Suprapubic skin (tissue), 4 donors: ENCODE measurements around the gene SOCS7. TPM values are rescaled to one million over a fixed set of nuclear protein-coding genes. Genes with fewer than 3 reads are reported as not detected.

Experiments
- DNase-seq, 2 donors: peaks; one replicate each; pipeline ENCODE4 v3.0.0-alpha.2; 2019; ENCODE audit warnings: low spot score in 2 of 2
- H3K27ac ChIP-seq: fragments of 200-600 bp; sonication (generic); one replicate; pipeline ENCODE4 v1.5.1; 2019
- H3K27me3 ChIP-seq: fragments of 200-600 bp; sonication (generic); one replicate; pipeline ENCODE4 v1.5.1; 2019
- H3K36me3 ChIP-seq: fragments of 200-600 bp; sonication (generic); one replicate; pipeline ENCODE4 v1.5.1; 2019
- H3K4me1 ChIP-seq: fragments of 200-600 bp; sonication (generic); one replicate; pipeline ENCODE4 v1.5.1; 2019
- H3K4me3 ChIP-seq: fragments of 200-600 bp; sonication (generic); one replicate; pipeline ENCODE4 v1.5.1; 2019; ENCODE audit warnings: mild to moderate bottlenecking
- H3K9me3 ChIP-seq: fragments of 200-600 bp; sonication (generic); one replicate; pipeline ENCODE4 v1.5.1; 2019
- CTCF ChIP-seq, 2 donors: fragments of 200-600 bp in 1 of 2; fragments of 450-650 bp in 1 of 2; sonication (generic) in 1 of 2; IDR thresholded peaks; one replicate each; pipeline ENCODE4 v1.5.1; 2016 to 2019; ENCODE audit warnings: antibody characterized with exemption in 2 of 2, mild to moderate bottlenecking in 1 of 2, moderate library complexity in 1 of 2
- EP300 ChIP-seq: sonication (generic); formaldehyde crosslinking; IDR thresholded peaks from one replicate; pipeline ENCODE4 v1.6.1; 2017; ENCODE audit warnings: antibody characterized with exemption
- POLR2A ChIP-seq, 2 donors: fragments of 450-650 bp; IDR thresholded peaks; one replicate each; pipeline ENCODE4 v1.6.1; 2017; ENCODE audit warnings: antibody characterized with exemption in 2 of 2, mild to moderate bottlenecking in 2 of 2, moderate library complexity in 2 of 2
- POLR2AphosphoS5 ChIP-seq, 3 donors: sonication (generic); formaldehyde crosslinking; IDR thresholded peaks; one replicate each; pipeline ENCODE4 v1.6.1; 2017; ENCODE audit warnings: antibody characterized with exemption in 3 of 3
- WGBS: methylation state at CpG from one replicate; pipeline ENCODE4 v1.1.5; 2018; 5-methylcytosine and 5-hydroxymethylcytosine counted together
- total RNA-seq, 4 donors: library from RNA; depleted of rRNA; stranded (reverse); fragments of >200 nt; gene quantifications; one replicate each; pipeline ENCODE4 v1.1.0, GENCODE V29; 2016

SOCS7 gene
- total RNA-seq, 4 donors from 2014 or later: 20.7 to 44.9 (median 37.1) TPM

GRCh38 chr17:38357486-38358123, 6.0 kb downstream of the SOCS7 start:
- H3K9me3 ChIP-seq: no peaks in the 10 kb centered on the region
- H3K36me3 ChIP-seq: peaks cover 3% of the 10 kb centered on the region
- H3K4me3 ChIP-seq: no peak overlapping the region
- H3K4me1 ChIP-seq: peaks cover 55% of the 10 kb centered on the region
- no peaks in the 10 kb centered on the region for H3K27me3 ChIP-seq
- no peak for DNase-seq
- no peak overlapping the region for H3K27ac ChIP-seq
- WGBS: 11% methylated on average over 2 of the region's 2 CpGs
- TF ChIP-seq POLR2AphosphoS5 (IDR thresholded peaks at IDR 0.05) (no peak), POLR2A (IDR thresholded peaks at IDR 0.05) (no peak), EP300 (no peak), CTCF (IDR thresholded peaks at IDR 0.05) (no peak)

- no peaks in the 10 kb centered on the region for H3K27me3 ChIP-seq
- DNase-seq: no peak
- no peaks in the 10 kb centered on the region for H3K9me3 ChIP-seq
- H3K27ac ChIP-seq: no peak overlapping the region
- peaks cover 44% of the 10 kb centered on the region for H3K4me1 ChIP-seq
- WGBS: 56% methylated on average over 9 of the region's 9 CpGs
- no peak for TF ChIP-seq CTCF (IDR thresholded peaks at IDR 0.05)
- no peak for TF ChIP-seq EP300
- H3K4me3 ChIP-seq: no peak overlapping the region
- H3K36me3 ChIP-seq: peaks cover 7% of the 10 kb centered on the region
Measured at GRCh38 chr17:38358586-38359513, 7.2 kb downstream of the SOCS7 start.

GRCh38 chr17:38361694-38362465, 10.2 kb downstream of the SOCS7 start:
- H3K27me3 ChIP-seq: no peaks in the 10 kb centered on the region
- peaks cover 21% of the 10 kb centered on the region for H3K4me1 ChIP-seq
- WGBS: 83% methylated on average over 5 of the region's 5 CpGs
- H3K36me3 ChIP-seq: peaks cover 18% of the 10 kb centered on the region
- H3K27ac ChIP-seq: no peak overlapping the region
- H3K9me3 ChIP-seq: no peaks in the 10 kb centered on the region
- TF ChIP-seq CTCF (IDR thresholded peaks at IDR 0.05) (no peak), POLR2AphosphoS5 (IDR thresholded peaks at IDR 0.05) (no peak), EP300 (no peak), POLR2A (IDR thresholded peaks at IDR 0.05) (no peak)
- DNase-seq: no peak
- H3K4me3 ChIP-seq: no peak overlapping the region

- Histone ChIP-seq H3K27me3 (no peaks in the 10 kb centered on the region), H3K36me3 (peaks cover 29% of the 10 kb centered on the region), H3K4me1 (peaks cover 11% of the 10 kb centered on the region), H3K9me3 (no peaks in the 10 kb centered on the region), H3K4me3 (no peak overlapping the region), H3K27ac (no peak overlapping the region)
- TF ChIP-seq EP300 (no peak), POLR2A (IDR thresholded peaks at IDR 0.05) (no peak), POLR2AphosphoS5 (IDR thresholded peaks at IDR 0.05) (no peak), CTCF (IDR thresholded peaks at IDR 0.05) (no peak)
- 96% methylated on average over 5 of the region's 5 CpGs for WGBS
- DNase-seq: no peak
Measured at GRCh38 chr17:38363016-38363415, 11.4 kb downstream of the SOCS7 start.
